RWPE2 (cell line): ENCODE measurements around the gene GPATCH8.

Experiments used
- ATAC-seq: fragments of 200-7000 bp; cut with Tn5 transposase; 3 replicates; pipeline ENCODE4 v1.9.1; 2021; ENCODE audit warnings: low read depth
- DNase-seq: peaks from one replicate; pipeline ENCODE4 v3.0.0-alpha.2; 2020; ENCODE audit warnings: low spot score
- H3K27ac ChIP-seq: fragments of 450-650 bp; 2 replicates; pipeline ENCODE4 v1.5.1; 2017; ENCODE audit warnings: mild to moderate bottlenecking; ENCODE audit not compliant: poor library complexity, severe bottlenecking
- H3K27me3 ChIP-seq: fragments of 250-450 bp; sonication (Bioruptor Pico); 2 replicates; pipeline ENCODE4 v1.5.1; 2021; ENCODE audit warnings: mild to moderate bottlenecking, moderate library complexity; ENCODE audit not compliant: insufficient read depth, poor library complexity, severe bottlenecking
- H3K36me3 ChIP-seq: fragments of 250-450 bp; sonication (Bioruptor Pico); 2 replicates; pipeline ENCODE4 v1.5.1; 2020; ENCODE audit warnings: low read depth, mild to moderate bottlenecking, moderate library complexity
- H3K4me1 ChIP-seq: fragments of 250-450 bp; sonication (Bioruptor Pico); 2 replicates; pipeline ENCODE4 v1.5.1; 2021; ENCODE audit warnings: mild to moderate bottlenecking, moderate library complexity; ENCODE audit not compliant: insufficient read depth, poor library complexity, severe bottlenecking
- H3K4me3 ChIP-seq: fragments of 250-450 bp; sonication (Bioruptor Pico); 2 replicates; pipeline ENCODE4 v1.5.1; 2021; ENCODE audit warnings: mild to moderate bottlenecking, moderate library complexity; ENCODE audit not compliant: severe bottlenecking
- H3K9me3 ChIP-seq: fragments of 250-450 bp; sonication (Bioruptor Pico); 2 replicates; pipeline ENCODE4 v1.5.1; 2021; ENCODE audit warnings: mild to moderate bottlenecking, moderate library complexity; ENCODE audit not compliant: severe bottlenecking
- CTCF ChIP-seq: fragments of 450-650 bp; IDR thresholded peaks from one replicate; pipeline ENCODE4 v1.5.1; 2017; ENCODE audit warnings: mild to moderate bottlenecking, moderate library complexity; ENCODE audit not compliant: poor library complexity, severe bottlenecking

Gene GPATCH8

GRCh38 chr17:44492706-44493272 is 10.4 kb downstream of the GPATCH8 start:
- no peaks in the 10 kb centered on the region for H3K4me1 ChIP-seq
- DNase-seq, result no peak
- H3K27ac ChIP-seq, result no peak overlapping the region
- no peak for TF ChIP-seq CTCF
- peaks cover 3% of the 10 kb centered on the region for H3K9me3 ChIP-seq
- peaks cover 24% of the 10 kb centered on the region for H3K36me3 ChIP-seq
- H3K27me3 ChIP-seq, result no peaks in the 10 kb centered on the region
- no peak for ATAC-seq
- no peak overlapping the region for H3K4me3 ChIP-seq

- TF ChIP-seq CTCF, result no peak
- ATAC-seq, result no peak
- no peak for DNase-seq
Observed at GRCh38 chr17:44489581-44489980, 13.6 kb downstream of the GPATCH8 start.

GRCh38 chr17:44487170-44487569 is 16.0 kb downstream of the GPATCH8 start:
- DNase-seq (no peak), ATAC-seq (no peak)
- no peak overlapping the region for H3K4me3 ChIP-seq
- H3K36me3 ChIP-seq, result peaks cover 33% of the 10 kb centered on the region
- no peaks in the 10 kb centered on the region for H3K4me1 ChIP-seq
- TF ChIP-seq CTCF, result no peak
- peaks cover 3% of the 10 kb centered on the region for H3K9me3 ChIP-seq
- H3K27me3 ChIP-seq, result no peaks in the 10 kb centered on the region
- H3K27ac ChIP-seq, result no peak overlapping the region

More at GRCh38 chr17:44489581-44489980, 13.6 kb downstream of the GPATCH8 start:
- H3K36me3 ChIP-seq, result peaks cover 33% of the 10 kb centered on the region
- H3K4me3 ChIP-seq, result no peak overlapping the region
- no peaks in the 10 kb centered on the region for H3K27me3 ChIP-seq
- H3K9me3 ChIP-seq, result peaks cover 3% of the 10 kb centered on the region
- no peaks in the 10 kb centered on the region for H3K4me1 ChIP-seq
- H3K27ac ChIP-seq, result no peak overlapping the region

DNA sequence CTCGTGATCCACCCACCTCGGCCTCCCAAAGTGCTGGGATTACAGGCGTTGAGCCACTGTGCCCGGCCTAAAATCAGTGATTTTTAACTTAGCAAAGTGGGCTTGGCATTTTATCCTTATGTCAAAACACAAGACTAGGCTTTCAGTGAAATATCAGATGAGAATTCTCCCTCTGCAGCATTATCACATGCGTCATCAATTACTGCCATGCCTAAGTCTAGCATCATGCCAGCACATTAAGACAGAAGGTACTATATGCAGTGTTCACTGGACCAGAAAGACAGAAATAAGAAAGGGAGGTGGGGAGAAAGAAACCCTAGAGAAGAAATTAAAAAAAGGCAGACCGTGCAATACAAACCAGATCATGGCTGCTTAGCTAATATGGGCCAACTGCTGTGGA is 29.8 kb downstream of the GPATCH8 start:
- no peak for TF ChIP-seq CTCF
- Histone ChIP-seq H3K36me3 (peaks cover 39% of the 10 kb centered on the region), H3K27ac (no peak overlapping the region), H3K4me3 (no peak overlapping the region), H3K9me3 (no peaks in the 10 kb centered on the region), H3K4me1 (no peaks in the 10 kb centered on the region), H3K27me3 (no peaks in the 10 kb centered on the region)
- no peak for DNase-seq
- no peak for ATAC-seq

- Histone ChIP-seq H3K27ac (no peak overlapping the region), H3K4me3 (no peak overlapping the region), H3K9me3 (no peaks in the 10 kb centered on the region), H3K27me3 (no peaks in the 10 kb centered on the region), H3K36me3 (peaks cover 47% of the 10 kb centered on the region), H3K4me1 (no peaks in the 10 kb centered on the region)
- DNase-seq, result no peak
- ATAC-seq, result no peak
- no peak for TF ChIP-seq CTCF
Observed at GRCh38 chr17:44469676-44470075, 33.5 kb downstream of the GPATCH8 start.
